ENCODE measurements around the gene ANKRD44. TPM values are rescaled to one million over a fixed set of nuclear protein-coding genes. Genes with fewer than 3 reads are reported as not detected.

The ANKRD44 gene
- total RNA-seq, 2 donors from 2014 or later, result 57.8 to 93.4 TPM

GRCh38 chr2:197108758-197109157 is 201.8 kb downstream of the ANKRD44 start:
- no peak overlapping the region for H3K4me3 ChIP-seq
- no peak for TF ChIP-seq CTCF (IDR thresholded peaks at IDR 0.05)
- H3K4me1 ChIP-seq (ENCODE audit: control insufficient read depth in 1 of 2, low read depth in 2 of 2), result peaks cover 7 to 23% of the 10 kb centered on the region in 2 donors
- peak overlapping the region in 1 of 2 donors; percentile 28 for H3K27ac ChIP-seq
- no peaks in the 10 kb centered on the region for H3K9me3 ChIP-seq
- DNase-seq (ENCODE audit: low spot score) (peak; percentile 46), ATAC-seq (ENCODE audit: insufficient number of reproducible peaks, low FRiP score, low read depth) (peak; percentile 37)
- peaks cover 3% of the 10 kb centered on the region for H3K36me3 ChIP-seq
- no peaks in the 10 kb centered on the region for H3K27me3 ChIP-seq (replicated peaks; ENCODE audit: insufficient read depth)

DNA sequence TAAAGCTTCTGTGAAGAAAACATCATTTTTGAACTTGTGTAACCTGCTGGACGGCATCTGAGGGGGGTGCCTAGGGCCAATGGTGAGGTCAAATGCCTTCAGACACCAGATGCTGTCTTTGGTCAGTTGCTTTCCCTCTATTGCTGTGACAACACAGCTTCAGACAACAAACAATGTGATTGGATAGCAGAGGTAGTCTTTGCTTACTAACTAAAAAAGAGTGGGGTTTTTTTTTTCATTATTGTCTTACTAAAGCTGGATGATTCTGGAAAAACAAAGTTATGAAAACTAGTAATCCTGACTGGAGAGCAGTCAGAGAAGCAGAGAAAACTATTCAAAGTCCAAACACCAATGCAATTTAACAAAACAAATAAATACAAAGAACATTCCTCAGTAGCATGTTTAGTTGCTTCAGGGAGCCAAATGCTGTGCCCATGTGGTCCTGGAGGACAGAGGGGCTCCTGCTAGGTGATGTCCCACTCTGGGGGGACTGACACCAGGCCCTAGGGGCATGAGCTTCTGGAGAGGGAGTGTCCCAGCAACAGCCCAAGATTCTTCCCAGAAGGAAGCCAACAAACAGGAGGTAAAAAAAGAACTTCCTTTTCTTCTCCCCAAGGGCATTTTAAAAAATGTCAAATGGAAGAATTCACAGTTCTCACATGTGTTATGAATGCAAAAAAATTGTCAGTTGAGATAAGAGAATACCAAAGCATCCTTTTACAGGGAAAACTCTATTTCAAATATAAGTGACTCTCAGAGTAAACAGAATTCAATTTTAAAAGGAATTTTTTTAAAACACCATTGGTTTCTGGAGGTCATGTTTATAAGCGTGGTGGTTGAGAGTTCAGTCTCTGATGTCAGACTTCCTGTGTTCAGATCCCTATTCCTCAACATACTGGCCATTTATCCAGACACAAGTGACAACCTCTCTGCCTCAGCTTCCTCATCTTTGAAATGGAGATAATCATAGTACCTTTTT is 203.0 kb downstream of the ANKRD44 start:
- Histone ChIP-seq H3K27ac (peak overlapping the region in 1 of 2 donors; percentile 3), H3K27me3 (replicated peaks; ENCODE audit: insufficient read depth) (no peaks in the 10 kb centered on the region), H3K4me1 (ENCODE audit: control insufficient read depth in 1 of 2, low read depth in 2 of 2) (peaks cover 7 to 23% of the 10 kb centered on the region in 2 donors), H3K4me3 (no peak overlapping the region), H3K9me3 (no peaks in the 10 kb centered on the region), H3K36me3 (peaks cover 3% of the 10 kb centered on the region)
- DNase-seq (ENCODE audit: low spot score) (no peak), ATAC-seq (ENCODE audit: insufficient number of reproducible peaks, low FRiP score, low read depth) (no peak)
- TF ChIP-seq CTCF (IDR thresholded peaks at IDR 0.05), result no peak

GRCh38 chr2:197103363-197103762 is 207.2 kb downstream of the ANKRD44 start:
- Histone ChIP-seq H3K9me3 (no peaks in the 10 kb centered on the region), H3K4me1 (ENCODE audit: control insufficient read depth in 1 of 2, low read depth in 2 of 2) (peaks cover 4 to 13% of the 10 kb centered on the region in 2 donors), H3K27me3 (replicated peaks; ENCODE audit: insufficient read depth) (no peaks in the 10 kb centered on the region), H3K4me3 (no peak overlapping the region), H3K36me3 (no peaks in the 10 kb centered on the region), H3K27ac (no peak overlapping the region)
- TF ChIP-seq CTCF (IDR thresholded peaks at IDR 0.05), result no peak
- no peak for DNase-seq (ENCODE audit: low spot score)
- ATAC-seq (ENCODE audit: insufficient number of reproducible peaks, low FRiP score, low read depth), result no peak

DNA sequence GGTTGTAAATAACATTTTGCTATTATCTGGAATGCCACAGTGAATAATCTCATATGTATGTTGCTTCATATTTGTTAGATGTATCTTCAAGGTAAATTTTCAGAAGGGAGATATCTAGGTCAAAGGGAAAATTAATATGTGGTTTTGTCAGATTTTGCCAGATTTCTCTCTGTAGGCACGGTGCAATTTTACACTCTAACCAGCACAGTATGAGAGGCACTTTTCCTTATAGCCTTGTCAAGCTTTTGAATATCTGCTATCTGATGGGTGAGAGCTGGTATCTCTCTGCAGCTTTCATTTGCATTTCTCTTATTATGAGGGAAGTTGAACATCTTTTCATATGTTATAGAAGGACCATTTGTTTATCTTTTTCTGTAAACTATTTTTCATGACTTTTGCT is 208.3 kb downstream of the ANKRD44 start:
- ATAC-seq (ENCODE audit: insufficient number of reproducible peaks, low FRiP score, low read depth) (peak; percentile 34), DNase-seq (ENCODE audit: low spot score) (no peak)
- no peaks in the 10 kb centered on the region for H3K36me3 ChIP-seq
- no peak overlapping the region for H3K4me3 ChIP-seq
- peaks cover 5 to 12% of the 10 kb centered on the region in 2 donors for H3K4me1 ChIP-seq (ENCODE audit: control insufficient read depth in 1 of 2, low read depth in 2 of 2)
- no peaks in the 10 kb centered on the region for H3K27me3 ChIP-seq (replicated peaks; ENCODE audit: insufficient read depth)
- no peak overlapping the region for H3K27ac ChIP-seq
- TF ChIP-seq CTCF (IDR thresholded peaks at IDR 0.05), result no peak
- H3K9me3 ChIP-seq, result no peaks in the 10 kb centered on the region

DNA sequence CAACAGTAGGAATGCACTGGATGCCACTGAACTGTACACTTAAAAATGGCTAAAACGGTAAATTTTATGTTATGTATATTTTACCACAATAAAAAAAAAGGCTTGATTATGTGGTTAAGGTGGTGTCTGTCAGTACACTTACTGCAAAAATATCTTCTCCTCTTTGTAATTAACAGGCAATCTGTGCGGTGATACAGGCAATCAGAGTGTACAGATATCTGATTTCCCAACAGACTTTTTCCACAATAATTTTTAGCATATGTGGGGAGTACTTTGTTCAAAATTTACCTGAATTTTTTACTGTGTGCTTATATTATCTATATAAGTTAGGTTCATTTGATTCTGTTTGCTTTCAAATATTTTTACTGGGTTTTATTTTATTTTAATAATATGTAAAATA is 209.1 kb downstream of the ANKRD44 start:
- no peak for TF ChIP-seq CTCF (IDR thresholded peaks at IDR 0.05)

More for the DNA sequence above, 209.1 kb downstream of the ANKRD44 start:
- ATAC-seq (ENCODE audit: insufficient number of reproducible peaks, low FRiP score, low read depth) (no peak), DNase-seq (ENCODE audit: low spot score) (no peak)
- H3K4me1 ChIP-seq (ENCODE audit: control insufficient read depth in 1 of 2, low read depth in 2 of 2), result peaks cover 4 to 14% of the 10 kb centered on the region in 2 donors
- H3K36me3 ChIP-seq, result no peaks in the 10 kb centered on the region
- H3K9me3 ChIP-seq, result no peaks in the 10 kb centered on the region
- no peak overlapping the region for H3K4me3 ChIP-seq
- no peak overlapping the region for H3K27ac ChIP-seq
- no peaks in the 10 kb centered on the region for H3K27me3 ChIP-seq (replicated peaks; ENCODE audit: insufficient read depth)
